HUES6 (cell line): Measurements from ENCODE around the gene ZFP92.
"Not testable (repeated sequence)": the region's sequence is repeated elsewhere in the genome, so short reads cannot be mapped to it uniquely, and the experiment has no call there.

Source experiments
- H3K27ac ChIP-seq: 2 replicates; pipeline ENCODE4 v1.7.0; 2013; ENCODE audit warnings: low read depth, mild to moderate bottlenecking, low read length, inconsistent platforms
- H3K27me3 ChIP-seq: 2 replicates; pipeline ENCODE4 v1.6.1; 2013; ENCODE audit warnings: low read length; ENCODE audit not compliant: control insufficient read depth, insufficient read depth
- H3K36me3 ChIP-seq: 2 replicates; pipeline ENCODE4 v1.6.1; 2013; ENCODE audit warnings: low read length; ENCODE audit not compliant: control insufficient read depth, insufficient read depth
- H3K4me1 ChIP-seq: 2 replicates; pipeline ENCODE4 v1.6.1; 2013; ENCODE audit warnings: low read length; ENCODE audit not compliant: control insufficient read depth, insufficient read depth
- H3K4me3 ChIP-seq: 2 replicates; pipeline ENCODE4 v1.5.1; 2013; ENCODE audit warnings: low read depth, low read length
- H3K9ac ChIP-seq: one replicate; pipeline ENCODE4 v1.6.1; 2013; ENCODE audit warnings: mild to moderate bottlenecking, low read length
- H3K9me3 ChIP-seq: 2 replicates; pipeline ENCODE4 v1.6.1; 2013; ENCODE audit warnings: low read depth, low read length; ENCODE audit not compliant: control insufficient read depth, insufficient read depth

ZFP92 gene

GRCh38 chrX:153398275-153398960, 12.9 kb upstream of the ZFP92 start:
- Histone ChIP-seq H3K9me3 (peaks cover 11% of the 10 kb centered on the region; the same call in 1 of the 2 replicates), H3K27me3 (no peaks in the 10 kb centered on the region; the same call in 1 of the 2 replicates), H3K4me3 (no peak overlapping the region), H3K36me3 (no peaks in the 10 kb centered on the region), H3K27ac (no peak overlapping the region), H3K4me1 (peaks cover 5% of the 10 kb centered on the region; the same call in 1 of the 2 replicates), H3K9ac (no peak overlapping the region)

GRCh38 chrX:153400146-153401132, 10.8 kb upstream of the ZFP92 start:
- no peaks in the 10 kb centered on the region for H3K36me3 ChIP-seq
- no peak overlapping the region for H3K27ac ChIP-seq
- no peak overlapping the region for H3K4me3 ChIP-seq
- H3K9me3 ChIP-seq: peaks cover 15% of the 10 kb centered on the region; the same call in 1 of the 2 replicates
- no peak overlapping the region for H3K9ac ChIP-seq
- peaks cover 10% of the 10 kb centered on the region; the same call in 1 of the 2 replicates for H3K27me3 ChIP-seq
- no peaks in the 10 kb centered on the region for H3K4me1 ChIP-seq

- Histone ChIP-seq H3K9me3 (peaks cover 15% of the 10 kb centered on the region; the same call in 1 of the 2 replicates), H3K27ac (no peak within 1 kb of the TSS), H3K4me1 (no peaks in the 10 kb centered on the region), H3K27me3 (peaks cover 12% of the 10 kb centered on the region; the same call in 1 of the 2 replicates), H3K36me3 (no peaks in the 10 kb centered on the region), H3K4me3 (no peak within 1 kb of the TSS), H3K9ac (no peak within 1 kb of the TSS)
These were observed 10.0 kb upstream of the ZFP92 start, which contains the start of gene PNMA6E for GRCh38 chrX:153401133-153401764. Gene PNMA6E (minus strand): TSS chrX:153401350. CDS start chrX:153398849, 2,501 bp downstream.

- H3K27ac ChIP-seq, H3K9ac ChIP-seq, H3K4me3 ChIP-seq, H3K4me1 ChIP-seq, H3K36me3 ChIP-seq: not testable (repeated sequence)
- peaks cover 18% of the 10 kb centered on the region; the same call in 1 of the 2 replicates for H3K27me3 ChIP-seq
- peaks cover 30% of the 10 kb centered on the region; the same call in 1 of the 2 replicates for H3K9me3 ChIP-seq
These were observed 6.9 kb upstream of the ZFP92 start for GRCh38 chrX:153404333-153404732.

- Histone ChIP-seq H3K9me3 (peaks cover 28% of the 10 kb centered on the region; the same call in 1 of the 2 replicates), H3K36me3 (no peaks in the 10 kb centered on the region), H3K27me3 (peaks cover 22% of the 10 kb centered on the region; the same call in 1 of the 2 replicates)
These were observed 5.8 kb upstream of the ZFP92 start for GRCh38 chrX:153405426-153405825.

GRCh38 chrX:153406011-153406410, 5.3 kb upstream of the ZFP92 start:
- H3K4me1 ChIP-seq: no peaks in the 10 kb centered on the region
- no peaks in the 10 kb centered on the region for H3K36me3 ChIP-seq
- H3K9me3 ChIP-seq: peaks cover 28% of the 10 kb centered on the region; the same call in 1 of the 2 replicates
- H3K27me3 ChIP-seq: peaks cover 28% of the 10 kb centered on the region
- no peak overlapping the region for H3K9ac ChIP-seq
- H3K4me3 ChIP-seq: no peak overlapping the region
- H3K27ac ChIP-seq: no peak overlapping the region

More at GRCh38 chrX:153405426-153405825, 5.8 kb upstream of the ZFP92 start:
- Histone ChIP-seq H3K4me3 (no peak overlapping the region), H3K9ac (no peak overlapping the region), H3K27ac (no peak overlapping the region), H3K4me1 (no peaks in the 10 kb centered on the region)

- Histone ChIP-seq H3K36me3 (no peaks in the 10 kb centered on the region), H3K9ac (no peak overlapping the region), H3K27me3 (peaks cover 35% of the 10 kb centered on the region), H3K4me1 (no peaks in the 10 kb centered on the region), H3K27ac (no peak overlapping the region), H3K4me3 (no peak overlapping the region), H3K9me3 (peaks cover 22% of the 10 kb centered on the region; the same call in 1 of the 2 replicates)
These were observed 4.4 kb upstream of the ZFP92 start for GRCh38 chrX:153406903-153407302.

- Histone ChIP-seq H3K4me3 (no peak overlapping the region), H3K36me3 (no peaks in the 10 kb centered on the region), H3K9me3 (peaks cover 22% of the 10 kb centered on the region; the same call in 1 of the 2 replicates), H3K27ac (no peak overlapping the region), H3K27me3 (peaks cover 43% of the 10 kb centered on the region), H3K4me1 (no peaks in the 10 kb centered on the region), H3K9ac (no peak overlapping the region)
These were observed 3.5 kb upstream of the ZFP92 start for GRCh38 chrX:153407736-153408135.

GRCh38 chrX:153408221-153408721, 3.0 kb upstream of the ZFP92 start:
- no peak overlapping the region for H3K9ac ChIP-seq
- H3K4me1 ChIP-seq: no peaks in the 10 kb centered on the region

GRCh38 chrX:153408871-153409351, 2.4 kb upstream of the ZFP92 start:
- H3K4me1 ChIP-seq: no peaks in the 10 kb centered on the region
- H3K36me3 ChIP-seq: no peaks in the 10 kb centered on the region
- no peak overlapping the region for H3K9ac ChIP-seq
- peaks cover 49% of the 10 kb centered on the region for H3K27me3 ChIP-seq
- H3K4me3 ChIP-seq: no peak overlapping the region
- H3K9me3 ChIP-seq: peaks cover 22% of the 10 kb centered on the region; the same call in 1 of the 2 replicates
- no peak overlapping the region for H3K27ac ChIP-seq

More at GRCh38 chrX:153408221-153408721, 3.0 kb upstream of the ZFP92 start:
- no peaks in the 10 kb centered on the region for H3K36me3 ChIP-seq
- no peak overlapping the region for H3K27ac ChIP-seq
- peaks cover 22% of the 10 kb centered on the region; the same call in 1 of the 2 replicates for H3K9me3 ChIP-seq
- H3K4me3 ChIP-seq: no peak overlapping the region
- H3K27me3 ChIP-seq: peaks cover 47% of the 10 kb centered on the region
